SK-N-SH (cell line): ENCODE measurements around the gene MAGEF1. TPM values are rescaled to one million over a fixed set of nuclear protein-coding genes. Genes with fewer than 3 reads are reported as not detected.

Experiments used
- CTCF ChIA-PET: fragments of 300-600, 350-600 bp; formaldehyde crosslinking; extraction: SDS; loops from one replicate; lab custom pipeline; 2021; lab: Yijun Ruan, JAX
- POLR2A ChIA-PET: fragments of 350-600 bp; sonication (Branson Sonifier 250); formaldehyde crosslinking; extraction: SDS; loops from one replicate; lab custom pipeline; 2020; ENCODE audit warnings: antibody characterized with exemption, inconsistent platforms; lab: Yijun Ruan, JAX
- DNase-seq: peaks from one replicate; pipeline ENCODE4 v3.0.0; 2012
- H2AFZ ChIP-seq: fragments of 200-600 bp; sonication (generic); 2 replicates; pipeline ENCODE4 v1.8.1; 2016; ENCODE audit warnings: antibody characterized with exemption, mild to moderate bottlenecking, low read depth
- H3F3A ChIP-seq: fragments of 200-600 bp; sonication (generic); replicated peaks from 2 replicates; pipeline ENCODE3; 2016; ENCODE audit warnings: antibody characterized with exemption, mild to moderate bottlenecking; ENCODE audit not compliant: insufficient read depth
- H3K27ac ChIP-seq, 2 experiments: fragments of 200-500 bp in 1 of 2; fragments of 200-600 bp in 1 of 2; sonication (Bioruptor generic) in 1 of 2; sonication (generic), shearing (Covaris generic) in 1 of 2; 2 replicates each; pipeline versions ENCODE4 v1.5.1 to v1.6.1; 2014 to 2016; ENCODE audit warnings: low read depth in 2 of 2, inconsistent platforms in 1 of 2, low read length in 1 of 2, mild to moderate bottlenecking in 1 of 2, mixed read lengths in 1 of 2
- H3K27me3 ChIP-seq: fragments of 200-600 bp; sonication (generic), shearing (Covaris generic); 2 replicates; pipeline ENCODE4 v1.6.1; 2016; ENCODE audit warnings: mixed run types; ENCODE audit not compliant: insufficient read depth
- H3K36me3 ChIP-seq, 2 experiments: fragments of 200-500 bp in 1 of 2; fragments of 200-600 bp in 1 of 2; sonication (Bioruptor generic) in 1 of 2; sonication (generic) in 1 of 2; replicated peaks in 1 of 2; 2 replicates each; pipeline versions ENCODE3 to v1.5.1; 2014 to 2016; ENCODE audit warnings: low read length in 1 of 2, mild to moderate bottlenecking in 1 of 2; ENCODE audit not compliant: insufficient read depth in 2 of 2, control insufficient read depth in 1 of 2
- H3K4me1 ChIP-seq, 2 experiments: fragments of 200-500 bp in 1 of 2; fragments of 200-600 bp in 1 of 2; sonication (Bioruptor generic) in 1 of 2; sonication (generic), shearing (Covaris generic) in 1 of 2; 2 replicates each; pipeline versions ENCODE4 v1.5.1 to v1.6.1; 2014 to 2016; ENCODE audit warnings: low read depth in 1 of 2, low read length in 1 of 2, mixed run types in 1 of 2; ENCODE audit not compliant: insufficient read depth in 2 of 2, control insufficient read depth in 1 of 2
- H3K4me2 ChIP-seq: fragments of 200-600 bp; sonication (generic), shearing (Covaris generic); 2 replicates; pipeline ENCODE4 v1.6.1; 2017; ENCODE audit warnings: mixed run types
- H3K4me3 ChIP-seq, 2 experiments: fragments of 200-500 bp in 1 of 2; fragments of 200-600 bp in 1 of 2; sonication (Bioruptor generic) in 1 of 2; sonication (generic), shearing (Covaris generic) in 1 of 2; 2 replicates each; pipeline versions ENCODE4 v1.5.1 to v1.8.1; 2014 to 2016; ENCODE audit warnings: low read depth in 2 of 2, inconsistent platforms in 1 of 2, low read length in 1 of 2, mild to moderate bottlenecking in 1 of 2, mixed read lengths in 1 of 2, moderate library complexity in 1 of 2
- H3K79me2 ChIP-seq: fragments of 200-600 bp; sonication (generic); 2 replicates; pipeline ENCODE4 v1.8.1; 2017; ENCODE audit warnings: mild to moderate bottlenecking; ENCODE audit not compliant: insufficient read depth
- H3K9ac ChIP-seq: fragments of 200-600 bp; sonication (generic); 2 replicates; pipeline ENCODE4 v1.6.1; 2017; ENCODE audit warnings: mixed run types
- H3K9me2 ChIP-seq: fragments of 200-600 bp; sonication (generic); 2 replicates; pipeline ENCODE4 v1.6.1; 2017; ENCODE audit warnings: mixed run types
- H3K9me3 ChIP-seq: fragments of 200-600 bp; sonication (generic); 2 replicates; pipeline ENCODE4 v1.6.1; 2017; ENCODE audit warnings: mixed run types, mild to moderate bottlenecking, moderate library complexity
- H4K20me1 ChIP-seq: fragments of 200-600 bp; sonication (generic); 2 replicates; pipeline ENCODE4 v1.6.1; 2017; ENCODE audit warnings: mild to moderate bottlenecking, mixed run types; ENCODE audit not compliant: insufficient read depth
- CHD2 ChIP-seq: fragments of 150-350 bp; IDR thresholded peaks from 2 replicates; pipeline ENCODE4 v1.6.1; 2018; ENCODE audit warnings: low read length; ENCODE audit not compliant: partially characterized antibody
- EP300 ChIP-seq, 2 experiments: IDR thresholded peaks; 2 replicates each; pipeline versions ENCODE4 v1.4.0 to v1.6.1; 2012; ENCODE audit warnings: borderline replicate concordance in 1 of 2, low read depth in 1 of 2, low read length in 1 of 2
- MEF2A ChIP-seq: IDR thresholded peaks from 2 replicates; pipeline ENCODE4 v1.4.0; 2012; ENCODE audit warnings: low read depth, borderline replicate concordance
- MXI1 ChIP-seq: IDR thresholded peaks from 2 replicates; pipeline ENCODE4 v1.6.1; 2012; ENCODE audit warnings: mild to moderate bottlenecking, low read depth, low read length, improper control_type of control experiment
- POLR2AphosphoS5 ChIP-seq: IDR thresholded peaks from 2 replicates; pipeline ENCODE4 v1.6.1; 2012; ENCODE audit warnings: low read depth, low read length
- RXRA ChIP-seq: IDR thresholded peaks from 2 replicates; pipeline ENCODE4 v1.4.0; 2012; ENCODE audit warnings: low read depth, mild to moderate bottlenecking, borderline replicate concordance
- SMC3 ChIP-seq: IDR thresholded peaks from 2 replicates; pipeline ENCODE4 v1.6.1; 2012; ENCODE audit warnings: low read depth, low read length, improper control_type of control experiment
- TAF1 ChIP-seq: IDR thresholded peaks from 2 replicates; pipeline ENCODE4 v1.6.1; 2012; ENCODE audit warnings: low read depth, mild to moderate bottlenecking, low read length, moderate library complexity, borderline replicate concordance
- YY1 ChIP-seq: IDR thresholded peaks from 2 replicates; pipeline ENCODE4 v1.4.0; 2012; ENCODE audit warnings: low read depth, mild to moderate bottlenecking
- WGBS: methylation state at CpG from one replicate; pipeline ENCODE4 v1.1.6; 2017; ENCODE audit warnings: low lambda C conversion rate; 5-methylcytosine and 5-hydroxymethylcytosine counted together
- polyA plus RNA-seq, 3 experiments: library from polyadenylated mRNA; depleted of rRNA; stranded (reverse); fragments of >200 nt; gene quantifications; 2 replicates each; pipeline ENCODE4 v1.2.3, GENCODE V29; 2012
- TF ChIP-seq, protein P1 (sequence below): IDR thresholded peaks from 2 replicates; pipeline ENCODE4 v1.4.0; 2012; ENCODE audit warnings: low read depth, borderline replicate concordance

Gene MAGEF1
- polyA plus RNA-seq, 1 of the 3 experiments (the other 2 are of a cell fraction), result 45.2 TPM

DNA sequence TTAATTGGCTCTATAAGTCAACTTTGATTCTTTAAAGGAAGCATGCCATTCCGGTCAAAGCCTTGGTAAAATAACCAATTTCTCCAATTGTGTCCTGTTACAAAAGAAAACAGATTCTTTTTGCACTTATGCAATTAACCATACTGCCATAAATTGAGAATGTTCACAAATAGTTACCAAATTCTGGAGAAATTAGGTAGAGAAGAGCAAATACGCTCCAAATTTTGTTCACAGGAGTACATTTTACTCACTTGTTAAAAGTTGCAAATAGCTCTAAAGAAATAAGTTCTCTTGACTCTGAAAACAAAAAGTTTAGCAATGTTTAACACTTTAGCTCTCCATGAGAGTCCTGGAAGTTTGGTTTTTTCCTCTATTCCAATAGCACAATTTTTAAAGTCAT is 11.1 kb downstream of the MAGEF1 start:
- H3K27me3 ChIP-seq, result no peaks in the 10 kb centered on the region
- H3K79me2 ChIP-seq, result no peaks in the 10 kb centered on the region
- no peak overlapping the region for H3K4me2 ChIP-seq
- 94% methylated on average over 2 of the region's 2 CpGs for WGBS
- peaks cover 0 to 6% of the 10 kb centered on the region in 2 experiments for H3K36me3 ChIP-seq
- H3K9me3 ChIP-seq, result no peaks in the 10 kb centered on the region
- no peak overlapping the region for H2AFZ ChIP-seq
- no peak overlapping the region for H3K4me3 ChIP-seq
- TF ChIP-seq SMC3 (no peak), POLR2AphosphoS5 (no peak), EP300 (IDR thresholded peaks at IDR 0.05; ENCODE audit: borderline replicate concordance in 1 of 2, low read depth in 1 of 2, low read length in 1 of 2) (no peak), MEF2A (no peak), RXRA (no peak)
- TF ChIP-seq, protein P1, sequence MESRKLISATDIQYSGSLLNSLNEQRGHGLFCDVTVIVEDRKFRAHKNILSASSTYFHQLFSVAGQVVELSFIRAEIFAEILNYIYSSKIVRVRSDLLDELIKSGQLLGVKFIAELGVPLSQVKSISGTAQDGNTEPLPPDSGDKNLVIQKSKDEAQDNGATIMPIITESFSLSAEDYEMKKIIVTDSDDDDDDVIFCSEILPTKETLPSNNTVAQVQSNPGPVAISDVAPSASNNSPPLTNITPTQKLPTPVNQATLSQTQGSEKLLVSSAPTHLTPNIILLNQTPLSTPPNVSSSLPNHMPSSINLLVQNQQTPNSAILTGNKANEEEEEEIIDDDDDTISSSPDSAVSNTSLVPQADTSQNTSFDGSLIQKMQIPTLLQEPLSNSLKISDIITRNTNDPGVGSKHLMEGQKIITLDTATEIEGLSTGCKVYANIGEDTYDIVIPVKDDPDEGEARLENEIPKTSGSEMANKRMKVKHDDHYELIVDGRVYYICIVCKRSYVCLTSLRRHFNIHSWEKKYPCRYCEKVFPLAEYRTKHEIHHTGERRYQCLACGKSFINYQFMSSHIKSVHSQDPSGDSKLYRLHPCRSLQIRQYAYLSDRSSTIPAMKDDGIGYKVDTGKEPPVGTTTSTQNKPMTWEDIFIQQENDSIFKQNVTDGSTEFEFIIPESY, result no peak
- H3K9ac ChIP-seq, result no peak overlapping the region
- no peak overlapping the region for H3K27ac ChIP-seq
- H3K4me1 ChIP-seq, result peaks cover 0 to 26% of the 10 kb centered on the region in 2 experiments; a peak in 2 of 4 replicates
- H3F3A ChIP-seq, result no peaks in the 10 kb centered on the region
- POLR2A ChIA-PET, result no interaction called here
- CTCF ChIA-PET, result no interaction called here
- no peaks in the 10 kb centered on the region for H4K20me1 ChIP-seq
- no peaks in the 10 kb centered on the region for H3K9me2 ChIP-seq
- DNase-seq, result no peak

DNA sequence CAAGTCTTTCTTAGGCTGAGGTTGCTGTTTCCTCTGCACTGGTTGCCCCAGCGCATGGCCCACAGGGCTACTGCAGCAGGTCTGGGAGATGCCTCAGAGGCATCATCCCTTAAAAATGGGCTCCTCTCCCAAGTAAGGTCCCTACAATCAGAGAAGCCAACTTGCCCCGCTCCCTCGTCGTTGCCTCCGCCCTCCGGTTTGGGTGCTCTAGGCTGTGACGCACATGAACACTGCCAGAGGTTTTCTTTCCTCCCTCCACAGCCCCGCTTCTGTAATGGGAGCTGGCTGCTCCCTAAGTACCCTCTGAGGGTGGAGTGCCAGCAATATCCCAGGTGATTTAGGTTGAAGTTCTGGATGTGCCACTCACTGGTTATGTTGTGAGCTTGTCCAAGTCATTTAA is 14.0 kb downstream of the MAGEF1 start:
- peaks cover 0 to 6% of the 10 kb centered on the region in 2 experiments for H3K36me3 ChIP-seq
- peaks cover 0 to 23% of the 10 kb centered on the region in 2 experiments; a peak in 1 of 4 replicates for H3K4me1 ChIP-seq
- no peak overlapping the region for H3K4me3 ChIP-seq
- no peak for TF ChIP-seq MXI1
- TF ChIP-seq SMC3, result no peak
- TF ChIP-seq CHD2, result no peak
- TF ChIP-seq, all 33 proteins: peak for 0
- no peaks in the 10 kb centered on the region for H3K9me3 ChIP-seq
- no peak overlapping the region for H3K9ac ChIP-seq
- peak; percentile 6 for DNase-seq
- ChIA-PET CTCF (interaction anchor here (1.5 kb wide), 1 partner anchor 10 kb away, joined by 7 read pairs; no protein-coding TSS in a partner anchor), POLR2A (interaction anchor here (1.2 kb wide), 1 partner anchor 14 kb away, joined by 3 read pairs; the partner anchor contains the start of gene MAGEF1)
- no peaks in the 10 kb centered on the region for H4K20me1 ChIP-seq
- H3K79me2 ChIP-seq, result no peaks in the 10 kb centered on the region
- WGBS, result 96% methylated on average over 8 of the region's 8 CpGs
- H3F3A ChIP-seq, result no peaks in the 10 kb centered on the region
- no peaks in the 10 kb centered on the region for H3K27me3 ChIP-seq
- no peaks in the 10 kb centered on the region for H3K9me2 ChIP-seq
- H3K4me2 ChIP-seq, result no peak overlapping the region
- H2AFZ ChIP-seq, result no peak overlapping the region
- no peak overlapping the region for H3K27ac ChIP-seq

DNA sequence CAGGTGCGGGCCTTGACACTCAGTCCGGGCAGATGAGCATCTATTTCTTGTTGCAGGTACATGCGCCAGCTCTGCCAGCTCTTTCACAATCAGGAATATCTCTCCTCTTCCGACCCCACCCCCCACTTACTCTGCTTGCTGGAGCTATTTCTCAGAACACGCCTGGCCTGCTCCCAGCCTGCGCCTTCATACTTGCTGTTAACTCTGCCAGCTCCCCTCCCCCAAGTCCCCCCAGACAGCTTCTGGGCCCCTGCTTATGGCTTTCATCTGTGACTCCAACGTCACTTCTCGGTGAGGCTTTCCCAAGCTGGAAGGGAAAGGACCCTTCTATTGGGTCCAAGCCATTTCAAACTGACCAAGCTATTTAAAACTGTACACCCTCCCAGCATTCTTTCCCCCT is 15.2 kb downstream of the MAGEF1 start:
- H3K27ac ChIP-seq, result no peak overlapping the region
- peaks cover 0 to 6% of the 10 kb centered on the region in 2 experiments for H3K36me3 ChIP-seq
- no peak overlapping the region for H3K9ac ChIP-seq
- no peak overlapping the region for H3K4me2 ChIP-seq
- ChIA-PET POLR2A (interaction anchor here (1.7 kb wide), 1 partner anchor 15 kb away, joined by 8 read pairs; the partner anchor contains the start of gene MAGEF1), CTCF (interaction anchor here (0.8 to 1.0 kb wide), 3 partner anchors 9 to 135 kb away, joined by 3 read pairs; partner anchors contain the start of gene EPHB3)
- H3K9me3 ChIP-seq, result no peaks in the 10 kb centered on the region
- no peaks in the 10 kb centered on the region for H4K20me1 ChIP-seq
- H3K4me1 ChIP-seq, result peaks cover 0 to 33% of the 10 kb centered on the region in 2 experiments; a peak in 2 of 4 replicates
- H3K4me3 ChIP-seq, result no peak overlapping the region
- no peak overlapping the region for H2AFZ ChIP-seq
- peak; percentile 12 for DNase-seq
- 87% methylated on average over 8 of the region's 8 CpGs for WGBS
- no peaks in the 10 kb centered on the region for H3K79me2 ChIP-seq
- H3F3A ChIP-seq, result no peaks in the 10 kb centered on the region
- H3K9me2 ChIP-seq, result no peaks in the 10 kb centered on the region
- TF ChIP-seq TAF1, result no peak
- no peak for TF ChIP-seq POLR2AphosphoS5
- no peak for TF ChIP-seq CHD2
- TF ChIP-seq YY1, result no peak
- TF ChIP-seq, all 33 proteins: peak for 0
- H3K27me3 ChIP-seq, result no peaks in the 10 kb centered on the region
